Suprapubic skin (tissue), 4 donors: ENCODE data around the gene MAP2K1.

Source experiments
- CTCF ChIP-seq, 2 donors: fragments of 200-600 bp in 1 of 2; fragments of 450-650 bp in 1 of 2; sonication (generic) in 1 of 2; IDR thresholded peaks; one replicate each; pipeline ENCODE4 v1.5.1; 2016 to 2019; ENCODE audit warnings: antibody characterized with exemption in 2 of 2, mild to moderate bottlenecking in 1 of 2, moderate library complexity in 1 of 2
- EP300 ChIP-seq: sonication (generic); formaldehyde crosslinking; IDR thresholded peaks from one replicate; pipeline ENCODE4 v1.6.1; 2017; ENCODE audit warnings: antibody characterized with exemption
- POLR2A ChIP-seq, 2 donors: fragments of 450-650 bp; IDR thresholded peaks; one replicate each; pipeline ENCODE4 v1.6.1; 2017; ENCODE audit warnings: antibody characterized with exemption in 2 of 2, mild to moderate bottlenecking in 2 of 2, moderate library complexity in 2 of 2
- POLR2AphosphoS5 ChIP-seq, 3 donors: sonication (generic); formaldehyde crosslinking; IDR thresholded peaks; one replicate each; pipeline ENCODE4 v1.6.1; 2017; ENCODE audit warnings: antibody characterized with exemption in 3 of 3

DNA sequence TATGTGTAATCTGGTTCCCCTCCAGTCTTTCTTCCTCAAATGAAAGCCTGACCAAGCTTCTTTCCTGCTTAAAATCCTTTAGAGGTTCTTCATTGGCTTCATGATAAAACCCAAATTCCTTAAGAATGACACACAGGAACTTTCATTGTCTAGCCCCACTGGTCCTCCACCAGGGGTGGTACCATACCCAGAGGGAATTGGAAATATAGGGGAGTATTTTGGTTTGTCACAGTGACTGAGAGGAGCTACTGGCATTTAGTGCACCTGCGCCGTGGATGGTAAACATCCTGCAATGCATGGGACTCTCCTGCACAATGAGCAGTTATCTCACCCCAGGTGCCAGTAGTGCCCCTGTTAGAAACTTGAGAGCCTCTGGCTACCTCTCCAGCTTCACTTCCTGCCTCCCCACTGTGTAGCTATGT is 129.2 kb downstream of the MAP2K1 start:
- no peak for TF ChIP-seq EP300
- TF ChIP-seq CTCF (IDR thresholded peaks at IDR 0.05): no peak
- no peak for TF ChIP-seq POLR2A (IDR thresholded peaks at IDR 0.05)
- TF ChIP-seq POLR2AphosphoS5 (IDR thresholded peaks at IDR 0.05): no peak
